Cardiac muscle cell (in vitro differentiated cells and primary cell): ENCODE data around the gene ZFYVE16. TPM values are rescaled to one million over a fixed set of nuclear protein-coding genes. Genes with fewer than 3 reads are reported as not detected.
"Not testable (repeated sequence)": the region's sequence is repeated elsewhere in the genome, so short reads cannot be mapped to it uniquely, and the experiment has no call there.

Experiments
- DNase-seq, 2 donors: peaks; one replicate each; pipeline versions ENCODE4 v3.0.0 to v3.0.0-alpha.2; 2010 to 2017; ENCODE audit warnings: low read depth in 1 of 2, low spot score in 1 of 2
- H3K27ac ChIP-seq: fragments of 200-600 bp; sonication (generic); 2 replicates; pipeline ENCODE4 v1.5.1; 2016
- H3K27me3 ChIP-seq: fragments of 200-600 bp; sonication (generic); 2 replicates; pipeline ENCODE4 v1.6.0; 2016; ENCODE audit warnings: control low read depth
- H3K36me3 ChIP-seq: fragments of 200-600 bp; sonication (generic); 2 replicates; pipeline ENCODE4 v1.5.1; 2016; ENCODE audit warnings: control low read depth
- H3K4me1 ChIP-seq: fragments of 200-600 bp; sonication (generic); 2 replicates; pipeline ENCODE4 v1.8.1; 2017; ENCODE audit warnings: low read depth, mild to moderate bottlenecking, mixed run types
- H3K4me3 ChIP-seq: fragments of 200-600 bp; sonication (generic); 2 replicates; pipeline ENCODE4 v1.5.1; 2016; ENCODE audit warnings: mild to moderate bottlenecking
- H3K9me3 ChIP-seq: fragments of 200-600 bp; sonication (generic); 2 replicates; pipeline ENCODE4 v1.5.1; 2017; ENCODE audit warnings: low read depth, mild to moderate bottlenecking, control low read depth
- polyA plus RNA-seq: library from polyadenylated mRNA; unstranded; fragments of >200 nt; fragmentation: Nextera tagmentation; extraction: Ambion mirVana; gene quantifications from 2 replicates; pipeline ENCODE4 v1.2.1, GENCODE V29; 2016
- total RNA-seq: library from RNA; depleted of rRNA; stranded (reverse); fragments of >200 nt; gene quantifications from 2 replicates; pipeline ENCODE4 v1.2.3, GENCODE V29; 2016
- TF ChIP-seq, protein P1 (sequence below): IDR thresholded peaks from 2 replicates; pipeline ENCODE4 v1.5.1; 2012; ENCODE audit warnings: low read depth, mild to moderate bottlenecking, low read length

Gene ZFYVE16
- total and polyA plus RNA-seq, 2 experiments from 2014 or later, result 22.0 to 41.3 TPM

DNA sequence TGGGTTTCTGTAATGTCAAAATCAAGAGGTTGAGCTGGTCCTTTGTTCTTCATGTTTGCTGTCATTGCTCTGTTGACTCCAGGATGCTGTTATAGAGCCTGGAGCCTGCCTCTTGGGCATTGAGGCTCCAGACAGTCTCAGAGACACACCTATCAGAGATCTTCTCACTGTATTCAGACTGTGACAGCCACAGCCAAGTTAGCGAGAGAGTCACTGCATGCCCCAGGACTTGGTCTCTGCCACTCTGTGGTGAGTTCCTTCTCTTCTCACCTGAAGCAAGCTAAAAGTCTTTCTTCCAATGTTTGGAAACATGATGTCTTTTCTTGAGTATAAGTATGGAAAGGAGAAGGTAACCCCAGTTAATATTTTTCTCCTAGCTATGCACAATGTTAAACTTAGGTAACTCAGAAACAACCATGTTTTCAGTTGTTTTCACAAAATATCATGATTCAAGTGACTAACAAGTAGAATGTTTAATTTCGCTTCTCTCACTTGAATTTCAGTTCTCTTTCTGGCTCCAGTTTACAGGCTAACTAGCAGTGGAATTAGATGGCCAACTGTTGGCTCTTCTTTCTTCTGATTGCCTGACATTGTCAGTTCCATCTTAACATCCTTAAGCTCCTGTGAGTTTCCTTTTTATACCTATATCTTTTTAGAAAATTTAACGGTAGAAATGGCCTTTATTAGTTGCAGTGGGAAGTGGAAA is 20.6 kb upstream of the ZFYVE16 start:
- H3K4me1 ChIP-seq, result no peaks in the 10 kb centered on the region
- no peaks in the 10 kb centered on the region for H3K27me3 ChIP-seq
- TF ChIP-seq, protein P1, sequence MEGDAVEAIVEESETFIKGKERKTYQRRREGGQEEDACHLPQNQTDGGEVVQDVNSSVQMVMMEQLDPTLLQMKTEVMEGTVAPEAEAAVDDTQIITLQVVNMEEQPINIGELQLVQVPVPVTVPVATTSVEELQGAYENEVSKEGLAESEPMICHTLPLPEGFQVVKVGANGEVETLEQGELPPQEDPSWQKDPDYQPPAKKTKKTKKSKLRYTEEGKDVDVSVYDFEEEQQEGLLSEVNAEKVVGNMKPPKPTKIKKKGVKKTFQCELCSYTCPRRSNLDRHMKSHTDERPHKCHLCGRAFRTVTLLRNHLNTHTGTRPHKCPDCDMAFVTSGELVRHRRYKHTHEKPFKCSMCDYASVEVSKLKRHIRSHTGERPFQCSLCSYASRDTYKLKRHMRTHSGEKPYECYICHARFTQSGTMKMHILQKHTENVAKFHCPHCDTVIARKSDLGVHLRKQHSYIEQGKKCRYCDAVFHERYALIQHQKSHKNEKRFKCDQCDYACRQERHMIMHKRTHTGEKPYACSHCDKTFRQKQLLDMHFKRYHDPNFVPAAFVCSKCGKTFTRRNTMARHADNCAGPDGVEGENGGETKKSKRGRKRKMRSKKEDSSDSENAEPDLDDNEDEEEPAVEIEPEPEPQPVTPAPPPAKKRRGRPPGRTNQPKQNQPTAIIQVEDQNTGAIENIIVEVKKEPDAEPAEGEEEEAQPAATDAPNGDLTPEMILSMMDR, result no peak
- no peaks in the 10 kb centered on the region for H3K9me3 ChIP-seq
- no peak overlapping the region for H3K27ac ChIP-seq
- H3K4me3 ChIP-seq, result no peak overlapping the region
- no peak for DNase-seq
- H3K36me3 ChIP-seq, result no peaks in the 10 kb centered on the region

DNA sequence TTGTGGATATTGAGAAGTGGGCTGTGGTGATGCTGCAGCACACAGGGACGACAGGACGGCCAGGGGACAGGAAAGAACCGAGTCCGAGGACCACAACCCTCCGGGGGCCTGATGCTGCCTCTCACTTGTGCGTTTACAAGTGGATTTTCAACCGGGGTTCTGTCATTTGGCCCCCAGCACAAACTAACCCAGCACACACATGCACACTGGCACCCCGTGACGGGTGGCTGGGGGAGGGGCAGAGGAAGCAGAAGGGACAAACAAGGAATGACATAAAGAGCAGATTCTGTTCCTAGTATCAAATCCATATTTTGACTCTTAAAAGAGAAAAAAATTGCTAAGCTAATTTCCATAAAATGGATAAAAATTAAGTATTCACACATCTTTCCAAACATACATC is 18.3 kb upstream of the ZFYVE16 start:
- Histone ChIP-seq H3K9me3 (no peaks in the 10 kb centered on the region), H3K27me3 (no peaks in the 10 kb centered on the region), H3K36me3 (no peaks in the 10 kb centered on the region), H3K4me1 (no peaks in the 10 kb centered on the region), H3K27ac (no peak overlapping the region), H3K4me3 (no peak overlapping the region)
- TF ChIP-seq, protein P1, result no peak
- no peak for DNase-seq

DNA sequence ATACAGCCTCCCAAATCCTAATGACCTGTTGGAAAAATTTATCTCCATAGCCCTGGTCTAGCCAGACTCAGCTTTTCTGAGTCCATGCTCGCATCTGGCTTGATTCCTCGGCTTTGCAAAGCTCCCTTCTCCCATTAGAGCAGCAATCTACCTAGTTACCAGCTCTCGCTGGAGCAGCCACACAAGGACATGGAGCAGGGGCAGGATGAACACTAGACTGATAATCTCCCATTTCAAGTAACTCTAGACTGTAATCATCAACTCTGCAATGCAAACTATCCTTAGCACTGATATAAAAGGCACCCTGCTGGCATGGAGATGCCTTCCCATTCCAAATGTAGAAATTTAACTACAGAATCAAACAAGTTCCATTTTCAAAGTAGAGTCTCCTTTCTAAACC is 17.5 kb upstream of the ZFYVE16 start:
- not testable (repeated sequence) for H3K36me3 ChIP-seq, DNase-seq, H3K4me1 ChIP-seq, H3K27me3 ChIP-seq, H3K27ac ChIP-seq, H3K9me3 ChIP-seq, H3K4me3 ChIP-seq

DNA sequence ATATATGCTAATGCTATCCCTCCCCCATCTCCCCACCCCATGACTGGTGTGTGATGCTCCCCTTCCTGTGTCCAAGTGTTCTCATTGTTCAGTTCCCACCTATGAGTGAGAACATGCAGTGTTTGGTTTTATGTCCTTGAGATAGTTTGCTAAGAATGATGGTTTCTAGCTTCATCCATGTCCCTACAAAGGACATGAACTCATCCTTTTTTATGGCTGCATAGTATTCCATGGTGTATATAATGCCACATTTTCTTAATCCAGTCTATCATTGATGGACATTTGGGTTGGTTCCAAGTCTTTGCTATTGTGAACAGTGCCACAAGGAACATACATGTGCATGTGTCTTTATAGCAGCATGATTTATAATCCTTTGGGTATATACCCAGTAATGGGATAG is 16.6 kb upstream of the ZFYVE16 start:
- not testable (repeated sequence) for H3K4me3 ChIP-seq, DNase-seq, H3K9me3 ChIP-seq, H3K4me1 ChIP-seq, H3K27me3 ChIP-seq, H3K36me3 ChIP-seq, H3K27ac ChIP-seq

DNA sequence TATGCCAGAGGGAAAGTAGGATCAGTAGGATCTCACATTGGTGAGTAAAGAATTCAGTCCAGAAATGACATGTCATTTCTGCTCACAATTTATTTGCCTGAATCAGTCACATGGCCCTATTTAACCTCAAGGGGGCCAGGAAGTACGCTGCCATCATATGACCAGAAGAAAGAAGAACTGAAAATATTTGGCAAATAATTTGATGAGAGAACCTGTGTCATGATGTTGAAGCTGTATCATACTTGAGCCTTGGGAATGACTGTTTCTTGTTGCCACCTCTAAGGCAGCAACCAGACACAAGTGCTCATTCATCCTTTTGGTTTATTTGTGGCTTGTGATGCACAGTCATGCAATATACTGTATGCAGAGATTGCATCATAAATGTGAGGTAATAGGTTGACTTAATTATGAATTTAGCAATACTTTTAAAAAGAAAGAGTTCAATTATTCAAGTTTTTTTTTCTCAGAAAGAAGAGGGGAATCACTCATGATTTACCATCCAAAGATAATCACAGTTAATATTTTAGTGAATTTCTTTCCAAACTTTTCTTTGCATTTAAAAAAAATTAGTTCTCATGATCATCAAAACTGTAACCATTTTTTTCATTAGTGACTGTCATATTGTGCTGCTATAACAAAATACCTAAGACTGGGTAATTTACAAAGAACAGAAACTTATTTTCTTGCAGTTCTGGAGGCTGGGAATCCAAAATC is 8.2 kb upstream of the ZFYVE16 start:
- DNase-seq, result peak in 1 of 2 donors; percentile 78
- no peaks in the 10 kb centered on the region for H3K27me3 ChIP-seq
- no peak overlapping the region for H3K27ac ChIP-seq
- TF ChIP-seq, protein P1, result no peak
- no peaks in the 10 kb centered on the region for H3K9me3 ChIP-seq
- no peak overlapping the region for H3K4me3 ChIP-seq
- H3K4me1 ChIP-seq, result no peaks in the 10 kb centered on the region
- no peaks in the 10 kb centered on the region for H3K36me3 ChIP-seq

DNA sequence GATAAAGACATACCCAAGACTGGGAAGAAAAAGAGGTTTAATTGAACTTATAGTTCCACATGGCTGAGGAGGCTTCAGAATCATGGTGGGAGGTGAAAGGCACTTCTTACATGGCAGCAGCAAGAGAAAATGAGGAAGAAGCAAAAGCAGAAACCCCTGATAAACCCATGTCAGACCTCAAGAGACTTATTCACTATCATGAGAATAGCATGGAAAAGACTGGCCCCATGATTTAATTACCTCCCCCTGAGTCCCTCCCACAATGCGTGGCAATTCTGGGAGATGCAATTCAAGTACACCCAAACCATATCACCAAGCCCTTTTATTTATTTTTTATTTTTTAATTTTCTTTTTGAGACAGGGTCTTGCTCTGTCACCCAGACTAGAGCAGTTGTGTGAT is 7.5 kb upstream of the ZFYVE16 start:
- not testable (repeated sequence) for H3K36me3 ChIP-seq, H3K4me3 ChIP-seq, H3K9me3 ChIP-seq, H3K27me3 ChIP-seq, DNase-seq, H3K4me1 ChIP-seq, H3K27ac ChIP-seq

DNA sequence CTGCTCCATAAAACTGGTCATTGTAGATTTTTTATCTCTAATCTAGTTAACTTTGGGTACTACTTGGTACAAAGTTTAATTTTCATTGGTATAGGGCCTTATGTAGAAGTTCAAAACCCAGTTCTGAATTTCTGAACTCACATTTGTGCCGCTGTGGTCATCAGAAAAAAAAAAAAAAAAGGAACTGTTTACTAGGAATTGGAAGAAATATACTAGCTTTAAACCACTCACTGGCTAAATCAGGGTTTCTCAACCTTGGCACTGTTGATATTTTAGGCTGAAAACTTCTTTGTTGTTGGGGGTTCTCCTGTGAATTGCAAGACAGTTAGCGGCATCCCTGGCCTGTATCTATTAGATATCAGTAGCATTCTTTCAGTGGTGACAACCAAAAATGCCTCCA is 4.1 kb upstream of the ZFYVE16 start:
- Histone ChIP-seq H3K27ac (no peak overlapping the region), H3K36me3 (no peaks in the 10 kb centered on the region), H3K9me3 (no peaks in the 10 kb centered on the region), H3K4me1 (no peaks in the 10 kb centered on the region), H3K4me3 (no peak overlapping the region), H3K27me3 (no peaks in the 10 kb centered on the region)
- TF ChIP-seq, protein P1, result no peak
- DNase-seq, result no peak
